SK-N-SH (cell line): ENCODE measurements around the gene LRRC57. TPM values are rescaled to one million over a fixed set of nuclear protein-coding genes. Genes with fewer than 3 reads are reported as not detected.

Experiments
- CTCF ChIA-PET: fragments of 300-600, 350-600 bp; formaldehyde crosslinking; extraction: SDS; loops from one replicate; lab custom pipeline; 2021; lab: Yijun Ruan, JAX
- POLR2A ChIA-PET: fragments of 350-600 bp; sonication (Branson Sonifier 250); formaldehyde crosslinking; extraction: SDS; loops from one replicate; lab custom pipeline; 2020; ENCODE audit warnings: antibody characterized with exemption, inconsistent platforms; lab: Yijun Ruan, JAX
- DNase-seq: peaks from one replicate; pipeline ENCODE4 v3.0.0; 2012
- H2AFZ ChIP-seq: fragments of 200-600 bp; sonication (generic); 2 replicates; pipeline ENCODE4 v1.8.1; 2016; ENCODE audit warnings: antibody characterized with exemption, mild to moderate bottlenecking, low read depth
- H3F3A ChIP-seq: fragments of 200-600 bp; sonication (generic); replicated peaks from 2 replicates; pipeline ENCODE3; 2016; ENCODE audit warnings: antibody characterized with exemption, mild to moderate bottlenecking; ENCODE audit not compliant: insufficient read depth
- H3K27ac ChIP-seq, 2 experiments: fragments of 200-500 bp in 1 of 2; fragments of 200-600 bp in 1 of 2; sonication (Bioruptor generic) in 1 of 2; sonication (generic), shearing (Covaris generic) in 1 of 2; 2 replicates each; pipeline versions ENCODE4 v1.5.1 to v1.6.1; 2014 to 2016; ENCODE audit warnings: low read depth in 2 of 2, inconsistent platforms in 1 of 2, low read length in 1 of 2, mild to moderate bottlenecking in 1 of 2, mixed read lengths in 1 of 2
- H3K27me3 ChIP-seq: fragments of 200-600 bp; sonication (generic), shearing (Covaris generic); 2 replicates; pipeline ENCODE4 v1.6.1; 2016; ENCODE audit warnings: mixed run types; ENCODE audit not compliant: insufficient read depth
- H3K36me3 ChIP-seq, 2 experiments: fragments of 200-500 bp in 1 of 2; fragments of 200-600 bp in 1 of 2; sonication (Bioruptor generic) in 1 of 2; sonication (generic) in 1 of 2; replicated peaks in 1 of 2; 2 replicates each; pipeline versions ENCODE3 to v1.5.1; 2014 to 2016; ENCODE audit warnings: low read length in 1 of 2, mild to moderate bottlenecking in 1 of 2; ENCODE audit not compliant: insufficient read depth in 2 of 2, control insufficient read depth in 1 of 2
- H3K4me1 ChIP-seq, 2 experiments: fragments of 200-500 bp in 1 of 2; fragments of 200-600 bp in 1 of 2; sonication (Bioruptor generic) in 1 of 2; sonication (generic), shearing (Covaris generic) in 1 of 2; 2 replicates each; pipeline versions ENCODE4 v1.5.1 to v1.6.1; 2014 to 2016; ENCODE audit warnings: low read depth in 1 of 2, low read length in 1 of 2, mixed run types in 1 of 2; ENCODE audit not compliant: insufficient read depth in 2 of 2, control insufficient read depth in 1 of 2
- H3K4me2 ChIP-seq: fragments of 200-600 bp; sonication (generic), shearing (Covaris generic); 2 replicates; pipeline ENCODE4 v1.6.1; 2017; ENCODE audit warnings: mixed run types
- H3K4me3 ChIP-seq, 2 experiments: fragments of 200-500 bp in 1 of 2; fragments of 200-600 bp in 1 of 2; sonication (Bioruptor generic) in 1 of 2; sonication (generic), shearing (Covaris generic) in 1 of 2; 2 replicates each; pipeline versions ENCODE4 v1.5.1 to v1.8.1; 2014 to 2016; ENCODE audit warnings: low read depth in 2 of 2, inconsistent platforms in 1 of 2, low read length in 1 of 2, mild to moderate bottlenecking in 1 of 2, mixed read lengths in 1 of 2, moderate library complexity in 1 of 2
- H3K79me2 ChIP-seq: fragments of 200-600 bp; sonication (generic); 2 replicates; pipeline ENCODE4 v1.8.1; 2017; ENCODE audit warnings: mild to moderate bottlenecking; ENCODE audit not compliant: insufficient read depth
- H3K9ac ChIP-seq: fragments of 200-600 bp; sonication (generic); 2 replicates; pipeline ENCODE4 v1.6.1; 2017; ENCODE audit warnings: mixed run types
- H3K9me2 ChIP-seq: fragments of 200-600 bp; sonication (generic); 2 replicates; pipeline ENCODE4 v1.6.1; 2017; ENCODE audit warnings: mixed run types
- H3K9me3 ChIP-seq: fragments of 200-600 bp; sonication (generic); 2 replicates; pipeline ENCODE4 v1.6.1; 2017; ENCODE audit warnings: mixed run types, mild to moderate bottlenecking, moderate library complexity
- H4K20me1 ChIP-seq: fragments of 200-600 bp; sonication (generic); 2 replicates; pipeline ENCODE4 v1.6.1; 2017; ENCODE audit warnings: mild to moderate bottlenecking, mixed run types; ENCODE audit not compliant: insufficient read depth
- CHD2 ChIP-seq: fragments of 150-350 bp; IDR thresholded peaks from 2 replicates; pipeline ENCODE4 v1.6.1; 2018; ENCODE audit warnings: low read length; ENCODE audit not compliant: partially characterized antibody
- EZH2phosphoT487 ChIP-seq: fragments of 200-600 bp; sonication (generic); IDR thresholded peaks from 2 replicates; pipeline ENCODE4 v1.6.1; 2017; ENCODE audit warnings: low read depth, mixed run types, mild to moderate bottlenecking, antibody characterized with exemption, moderate library complexity, borderline replicate concordance
- GABPA ChIP-seq: IDR thresholded peaks from 2 replicates; pipeline ENCODE4 v1.4.0; 2012; ENCODE audit warnings: low read depth, mild to moderate bottlenecking
- GATA2 ChIP-seq: sonication (generic); formaldehyde crosslinking; IDR thresholded peaks from 2 replicates; pipeline ENCODE4 v1.5.0; 2020; ENCODE audit warnings: mild to moderate bottlenecking, missing genetic modification reagents
- MEF2A ChIP-seq: IDR thresholded peaks from 2 replicates; pipeline ENCODE4 v1.4.0; 2012; ENCODE audit warnings: low read depth, borderline replicate concordance
- NFIC ChIP-seq: IDR thresholded peaks from 2 replicates; pipeline ENCODE4 v1.4.0; 2012; ENCODE audit warnings: borderline replicate concordance
- PBX3 ChIP-seq: IDR thresholded peaks from 2 replicates; pipeline ENCODE4; 2012
- RFX5 ChIP-seq: IDR thresholded peaks from 2 replicates; pipeline ENCODE4 v1.6.1; 2012; ENCODE audit warnings: mild to moderate bottlenecking, improper control_type of control experiment, low read length
- TAF1 ChIP-seq: IDR thresholded peaks from 2 replicates; pipeline ENCODE4 v1.6.1; 2012; ENCODE audit warnings: low read depth, mild to moderate bottlenecking, low read length, moderate library complexity, borderline replicate concordance
- TCF12 ChIP-seq: IDR thresholded peaks from 2 replicates; pipeline ENCODE4 v1.4.0; 2012
- USF1 ChIP-seq: IDR thresholded peaks from 2 replicates; pipeline ENCODE4 v1.4.0; 2012; ENCODE audit warnings: low read depth, borderline replicate concordance
- YY1 ChIP-seq: IDR thresholded peaks from 2 replicates; pipeline ENCODE4 v1.4.0; 2012; ENCODE audit warnings: low read depth, mild to moderate bottlenecking
- WGBS: methylation state at CpG from one replicate; pipeline ENCODE4 v1.1.6; 2017; ENCODE audit warnings: low lambda C conversion rate; 5-methylcytosine and 5-hydroxymethylcytosine counted together
- polyA plus RNA-seq, 3 experiments: library from polyadenylated mRNA; depleted of rRNA; stranded (reverse); fragments of >200 nt; gene quantifications; 2 replicates each; pipeline ENCODE4 v1.2.3, GENCODE V29; 2012
- TF ChIP-seq, protein P1 (sequence below): IDR thresholded peaks from 2 replicates; pipeline ENCODE4 v1.4.0; 2012; ENCODE audit warnings: low read depth
- TF ChIP-seq, protein P2 (sequence below): fragments of 150-350 bp; IDR thresholded peaks from 2 replicates; pipeline ENCODE4 v1.6.1; 2016; ENCODE audit warnings: mild to moderate bottlenecking, low read depth, low read length

LRRC57 gene
- polyA plus RNA-seq, 1 of the 3 experiments (the other 2 are of a cell fraction), result 6.4 TPM

DNA sequence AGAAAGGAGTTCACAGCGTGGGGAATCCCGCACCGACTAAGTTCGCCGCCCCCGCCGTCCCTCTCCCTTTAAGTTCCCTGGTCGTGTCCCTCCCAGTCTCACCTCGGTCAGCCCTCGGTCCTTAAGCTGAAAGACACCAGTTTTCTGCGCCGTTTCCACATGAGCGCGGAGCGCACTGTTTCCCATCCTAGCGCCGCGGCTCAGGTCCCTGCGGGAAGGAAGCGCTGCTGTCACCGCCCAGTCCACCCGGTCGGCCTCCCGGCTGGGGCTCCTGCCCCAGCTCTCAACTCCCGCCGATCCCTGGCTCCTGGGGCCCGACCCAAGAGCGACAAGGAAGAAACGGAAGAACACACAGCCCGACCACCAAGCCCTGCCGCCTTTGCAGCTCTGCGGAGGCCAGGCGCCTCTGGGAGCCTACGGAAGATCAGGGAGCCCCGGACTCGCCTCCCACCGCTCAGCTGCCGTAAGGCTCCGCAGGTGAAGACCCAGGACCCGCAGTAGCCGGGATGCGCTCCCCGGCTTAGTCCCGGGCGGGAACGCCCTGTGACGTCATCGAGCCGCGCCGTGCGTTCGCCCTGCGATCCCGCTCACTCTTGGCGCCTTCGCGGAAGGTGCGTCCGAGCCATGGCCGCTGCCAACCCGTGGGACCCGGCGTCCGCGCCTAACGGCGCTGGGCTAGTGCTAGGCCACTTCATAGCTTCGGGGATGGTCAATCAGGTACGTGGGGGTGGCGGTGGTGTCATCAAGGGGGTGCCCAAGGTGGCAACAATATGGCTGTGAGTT lies at the start of gene LRRC57, which contains the start of gene HAUS2 (continued):
- TF ChIP-seq, protein P1, sequence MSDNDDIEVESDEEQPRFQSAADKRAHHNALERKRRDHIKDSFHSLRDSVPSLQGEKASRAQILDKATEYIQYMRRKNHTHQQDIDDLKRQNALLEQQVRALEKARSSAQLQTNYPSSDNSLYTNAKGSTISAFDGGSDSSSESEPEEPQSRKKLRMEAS, result peak; percentile 75; the same call in 1 of the 2 replicates
- no peak for TF ChIP-seq PBX3
- no peak for TF ChIP-seq EZH2phosphoT487
- no peak for TF ChIP-seq USF1
- TF ChIP-seq, protein P2, sequence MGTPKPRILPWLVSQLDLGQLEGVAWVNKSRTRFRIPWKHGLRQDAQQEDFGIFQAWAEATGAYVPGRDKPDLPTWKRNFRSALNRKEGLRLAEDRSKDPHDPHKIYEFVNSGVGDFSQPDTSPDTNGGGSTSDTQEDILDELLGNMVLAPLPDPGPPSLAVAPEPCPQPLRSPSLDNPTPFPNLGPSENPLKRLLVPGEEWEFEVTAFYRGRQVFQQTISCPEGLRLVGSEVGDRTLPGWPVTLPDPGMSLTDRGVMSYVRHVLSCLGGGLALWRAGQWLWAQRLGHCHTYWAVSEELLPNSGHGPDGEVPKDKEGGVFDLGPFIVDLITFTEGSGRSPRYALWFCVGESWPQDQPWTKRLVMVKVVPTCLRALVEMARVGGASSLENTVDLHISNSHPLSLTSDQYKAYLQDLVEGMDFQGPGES, result no peak
- TF ChIP-seq TCF12, result no peak
- TF ChIP-seq NFIC, result no peak; the same call in 1 of the 2 replicates
- no peak for TF ChIP-seq CHD2
- no peak for TF ChIP-seq GABPA

GRCh38 chr15:42595626-42596240 lies 47.1 kb upstream of the LRRC57 start:
- no peak for TF ChIP-seq GATA2 (CRISPR knock-in tag)
- no peak for TF ChIP-seq EZH2phosphoT487
- TF ChIP-seq MEF2A, result no peak
- no peak for TF ChIP-seq TAF1
- TF ChIP-seq TCF12, result no peak
- TF ChIP-seq RFX5, result no peak
- TF ChIP-seq YY1, result no peak
- TF ChIP-seq NFIC, result no peak
- 91% methylated on average over 4 of the region's 4 CpGs for WGBS
- Histone ChIP-seq H3K27ac (no peak overlapping the region), H4K20me1 (no peaks in the 10 kb centered on the region), H3K4me1 (peaks cover 0 to 4% of the 10 kb centered on the region in 2 experiments; a peak in 1 of 4 replicates), H3K27me3 (no peaks in the 10 kb centered on the region), H3K36me3 (no peaks in the 10 kb centered on the region), H3K79me2 (no peaks in the 10 kb centered on the region), H3K9me2 (no peaks in the 10 kb centered on the region), H2AFZ (no peak overlapping the region), H3K4me2 (no peak overlapping the region), H3K9ac (no peak overlapping the region), H3K9me3 (no peaks in the 10 kb centered on the region), H3K4me3 (no peak overlapping the region), H3F3A (peaks cover 4% of the 10 kb centered on the region)
- no peak for DNase-seq
- POLR2A ChIA-PET, result interaction anchor here (0.5 kb wide), 1 partner anchor 19 kb away, joined by 3 read pairs; no protein-coding TSS in a partner anchor
- CTCF ChIA-PET, result no interaction called here
